HepG2 (cell line): ENCODE data around the gene ABCC1. TPM values are rescaled to one million over a fixed set of nuclear protein-coding genes. Genes with fewer than 3 reads are reported as not detected.

Experiments used
- ATAC-seq: fragments of 200-7000 bp; cut with Tn5 transposase; 3 replicates; pipeline ENCODE4 v1.9.1; 2020; ENCODE audit warnings: mild to moderate bottlenecking, moderate library complexity
- BruUV-seq: library from RNA; stranded (reverse); fragments of 400-500 nt; replicated peaks from 2 replicates; lab custom pipeline; 2021; lab: Mats Ljungman, UMichigan
- CTCF ChIA-PET: fragments of 300-600 bp; formaldehyde crosslinking; extraction: SDS; loops from one replicate; lab custom pipeline; 2021; ENCODE audit warnings: low total read pairs, inconsistent platforms, low intra/inter-chr PET ratio; lab: Yijun Ruan, JAX
- POLR2A ChIA-PET: fragments of 350-600 bp; sonication (Branson Sonifier 250); formaldehyde crosslinking; loops from one replicate; lab custom pipeline; 2020; ENCODE audit warnings: antibody characterized with exemption, inconsistent platforms; lab: Yijun Ruan, JAX
- DNase-seq: peaks from one replicate; pipeline ENCODE4 v3.0.0-alpha.2; 2015; ENCODE audit warnings: low spot score
- FAIRE-seq: peaks from 3 replicates; lab custom pipeline; 2011; peaks lifted over from hg19 to GRCh38; lab: Jason Lieb, UNC
- H2AFZ ChIP-seq: one replicate; pipeline ENCODE4 v1.6.1; 2011; ENCODE audit warnings: low read length, inconsistent platforms
- H3K27ac ChIP-seq: fragments of 300-600 bp; 3 replicates; pipeline ENCODE4 v1.8.0; 2011; ENCODE audit warnings: mixed run types, mild to moderate bottlenecking, mixed read lengths, low read length, inconsistent platforms; ENCODE audit not compliant: insufficient read depth; ENCODE audit errors: extremely low read length
- H3K27me3 ChIP-seq, 2 experiments: fragments of 200-600 bp in 1 of 2; 2 replicates in 1 of 2; 3 replicates in 1 of 2; pipeline versions ENCODE4 v1.6.0 to v1.8.0; 2011; ENCODE audit warnings: low read length in 2 of 2, mild to moderate bottlenecking in 2 of 2, moderate library complexity in 2 of 2, inconsistent platforms in 1 of 2; ENCODE audit not compliant: insufficient read depth in 2 of 2, control insufficient read depth in 1 of 2
- H3K36me3 ChIP-seq, 2 experiments: fragments of 200-600 bp in 1 of 2; replicated peaks in 1 of 2; 2 replicates in 1 of 2; 3 replicates in 1 of 2; pipeline versions ENCODE4 v1.5.1 to v1.8.0; 2011; ENCODE audit warnings: low read length in 2 of 2, inconsistent platforms in 1 of 2; ENCODE audit not compliant: insufficient read depth in 2 of 2, control insufficient read depth in 1 of 2
- H3K4me1 ChIP-seq: 2 replicates; pipeline ENCODE4 v1.5.1; 2012; ENCODE audit warnings: low read length, inconsistent platforms; ENCODE audit not compliant: insufficient read depth
- H3K4me2 ChIP-seq: 2 replicates; pipeline ENCODE4 v1.6.0; 2011; ENCODE audit warnings: low read depth, low read length, inconsistent platforms
- H3K4me3 ChIP-seq, 3 experiments: fragments of 200-600 bp in 1 of 3; sonication (generic), shearing (Covaris generic) in 1 of 3; replicated peaks in 1 of 3; 2 replicates each; pipeline ENCODE4 v1.5.1; 2011 to 2016; ENCODE audit warnings: low read length in 3 of 3, inconsistent platforms in 2 of 3, low read depth in 2 of 3, mild to moderate bottlenecking in 2 of 3, control low read depth in 1 of 3, mixed read lengths in 1 of 3; ENCODE audit not compliant: insufficient read depth in 1 of 3
- H3K79me2 ChIP-seq: one replicate; pipeline ENCODE4 v1.6.1; 2011; ENCODE audit warnings: low read length, inconsistent platforms; ENCODE audit not compliant: insufficient read depth
- H3K9ac ChIP-seq: 2 replicates; pipeline ENCODE4 v1.6.0; 2011; ENCODE audit warnings: mild to moderate bottlenecking, low read depth, low read length, inconsistent platforms; ENCODE audit not compliant: insufficient read depth
- H3K9me3 ChIP-seq: 2 replicates; pipeline ENCODE4 v1.5.1; 2012; ENCODE audit warnings: mild to moderate bottlenecking, low read length
- H4K20me1 ChIP-seq: 2 replicates; pipeline ENCODE4 v1.6.0; 2011; ENCODE audit warnings: inconsistent platforms, mild to moderate bottlenecking, low read length, moderate library complexity; ENCODE audit not compliant: insufficient read depth
- CEBPB ChIP-seq: IDR thresholded peaks from 2 replicates; pipeline ENCODE4 v1.6.1; 2011; ENCODE audit warnings: low read depth, low read length, improper control_type of control experiment, borderline replicate concordance
- CEBPG ChIP-seq: IDR thresholded peaks from 2 replicates; pipeline ENCODE4 v1.6.1; 2016
- GATA4 ChIP-seq: sonication (generic); IDR thresholded peaks from 2 replicates; pipeline ENCODE4 v1.6.1; 2016; ENCODE audit warnings: antibody characterized with exemption, low read depth, borderline replicate concordance
- GTF3A ChIP-seq: sonication (generic); formaldehyde crosslinking; conservative IDR thresholded peaks from 2 replicates; pipeline ENCODE4 v1.4.0; 2020; ENCODE audit warnings: mild to moderate bottlenecking, missing genetic modification reagents
- HCFC1 ChIP-seq: fragments of 150-350 bp; IDR thresholded peaks from 2 replicates; pipeline ENCODE4 v1.6.1; 2014; ENCODE audit warnings: low read depth, low read length
- HES4 ChIP-seq: sonication (generic); formaldehyde crosslinking; IDR thresholded peaks from 2 replicates; pipeline ENCODE4 v1.9.0; 2021; ENCODE audit warnings: mild to moderate bottlenecking, missing genetic modification reagents, borderline replicate concordance
- HMG20B ChIP-seq: conservative IDR thresholded peaks from 2 replicates; pipeline ENCODE4 v1.6.1; 2016; ENCODE audit warnings: missing genetic modification reagents, missing compliant biosample characterization
- JUNB ChIP-seq: sonication (generic); formaldehyde crosslinking; IDR thresholded peaks from 2 replicates; pipeline ENCODE4 v1.8.0; 2022; ENCODE audit warnings: missing genetic modification reagents, mild to moderate bottlenecking, borderline replicate concordance
- LBX2 ChIP-seq: sonication (generic); formaldehyde crosslinking; IDR thresholded peaks from 2 replicates; pipeline ENCODE4 v1.5.0; 2020; ENCODE audit warnings: missing genetic modification reagents, mild to moderate bottlenecking, borderline replicate concordance
- RAD21 ChIP-seq: fragments of 450-650 bp; formaldehyde crosslinking; IDR thresholded peaks from 2 replicates; pipeline ENCODE4 v1.5.0; 2020; ENCODE audit warnings: mild to moderate bottlenecking
- SMC3 ChIP-seq: IDR thresholded peaks from 2 replicates; pipeline ENCODE4 v1.6.1; 2011; ENCODE audit warnings: low read length, improper control_type of control experiment
- TSC22D2 ChIP-seq: sonication (generic); formaldehyde crosslinking; IDR thresholded peaks from 2 replicates; pipeline ENCODE4 v1.5.1; 2020; ENCODE audit warnings: missing genetic modification reagents, mild to moderate bottlenecking, borderline replicate concordance
- ZBTB14 ChIP-seq: sonication (generic); formaldehyde crosslinking; IDR thresholded peaks from 2 replicates; pipeline ENCODE4 v1.4.0; 2020; ENCODE audit warnings: missing genetic modification reagents
- ZNF143 ChIP-seq: sonication (generic); formaldehyde crosslinking; IDR thresholded peaks from 2 replicates; pipeline ENCODE4 v1.4.0; 2020; ENCODE audit warnings: missing genetic modification reagents
- ZNF276 ChIP-seq: sonication (generic); formaldehyde crosslinking; IDR thresholded peaks from 2 replicates; pipeline ENCODE4 v1.4.0; 2020; ENCODE audit warnings: mild to moderate bottlenecking, low read depth, missing genetic modification reagents
- ZNF350 ChIP-seq: sonication (generic); formaldehyde crosslinking; IDR thresholded peaks from 2 replicates; pipeline ENCODE4 v1.4.0; 2020; ENCODE audit warnings: mild to moderate bottlenecking, low read depth, missing genetic modification reagents, borderline replicate concordance
- WGBS: methylation state at CpG from one replicate; pipeline ENCODE4 v1.1.6; 2017; ENCODE audit warnings: low lambda C conversion rate; 5-methylcytosine and 5-hydroxymethylcytosine counted together
- in situ Hi-C: cut with HindIII; loops from 2 replicates; pipeline ENCODE4 v1.10.0; 2017; ENCODE audit warnings: low pct_unique_long_range_greater_than_20kb; ENCODE audit not compliant: extremely low pct_ligation_motif_present
- intact Hi-C: fragments of 100-400 bp; cut with micrococcal nuclease; formaldehyde crosslinking; loops from one replicate; pipeline ENCODE4 v1.10.0; 2022; ENCODE audit not compliant: unreplicated experiment
- polyA plus RNA-seq, 8 experiments: library from polyadenylated mRNA; depleted of rRNA in 3 of 8; stranded (reverse) in 7 of 8; unstranded in 1 of 8; fragments of >200 nt; fragmentation: Illumina TruSeq in 4 of 8; extraction: Trizol in 4 of 8; gene quantifications; 2 replicates each; pipeline versions ENCODE4 v1.2.1 to v1.2.3, GENCODE V29; 2011 to 2016; ENCODE audit warnings: low read depth in 4 of 8, missing spikeins in 1 of 8, mixed read lengths in 1 of 8; ENCODE audit not compliant: insufficient read depth in 1 of 8
- total RNA-seq, 5 experiments: library from RNA; depleted of rRNA; stranded (reverse); fragments of >200 nt; fragmentation: Illumina TruSeq; extraction: Trizol; gene quantifications; 2 replicates each; pipeline ENCODE4 v1.2.3, GENCODE V29; 2016; ENCODE audit warnings: low read depth in 1 of 5
- TF ChIP-seq, protein P1 (sequence below): sonication (generic); formaldehyde crosslinking; conservative IDR thresholded peaks from 2 replicates; pipeline ENCODE4 v1.4.0; 2020; ENCODE audit warnings: missing genetic modification reagents
- TF ChIP-seq, protein P2 (sequence below): IDR thresholded peaks from 2 replicates; pipeline ENCODE4 v1.6.1; 2012; ENCODE audit warnings: low read depth, low read length, improper control_type of control experiment

ABCC1 gene
- total and polyA plus RNA-seq, 2 of the 13 experiments (the other 11 are each of a cell fraction or from before 2014, with no cell fraction given) = 13.0 to 30.6 TPM

DNA sequence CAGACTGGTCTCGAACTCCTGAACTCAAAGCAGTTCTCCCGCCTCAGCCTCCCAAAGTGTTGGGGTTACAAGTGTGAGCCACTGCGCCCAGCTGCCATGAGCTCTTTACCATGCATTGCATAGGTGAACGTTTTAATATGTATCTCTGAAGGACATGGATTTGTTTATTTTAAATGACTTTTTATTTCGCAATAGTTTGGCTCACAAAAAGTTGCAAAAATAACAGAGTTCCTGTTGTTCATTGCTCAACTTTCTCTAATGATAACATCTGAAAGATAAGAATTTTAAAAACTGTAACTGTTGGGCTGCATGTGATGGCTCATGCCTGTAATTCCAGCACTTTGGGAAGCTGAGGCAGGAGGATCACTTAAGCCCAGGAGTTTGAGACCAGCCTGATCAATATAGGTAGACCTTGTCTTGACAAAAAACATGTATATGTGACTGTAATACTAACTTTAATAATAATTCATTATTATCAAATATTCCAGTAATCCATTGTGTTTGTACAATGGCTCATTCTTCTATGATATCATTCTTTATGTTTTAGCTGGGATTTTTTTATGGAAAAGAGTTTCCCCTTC lies 80.1 kb downstream of the ABCC1 start:
- peaks cover 15 to 49% of the 10 kb centered on the region in 2 experiments for H3K36me3 ChIP-seq
- H3K27me3 ChIP-seq = no peaks in the 10 kb centered on the region
- ATAC-seq (no peak), FAIRE-seq (no peak), DNase-seq (no peak)
- no peak overlapping the region for H3K27ac ChIP-seq
- ChIA-PET POLR2A (interaction anchor here (1.2 kb wide), 1 partner anchor 141 kb away, joined by 6 read pairs; the partner anchor contains the start of gene CEP20), CTCF (no interaction called here)
- no peaks in the 10 kb centered on the region for H3K4me1 ChIP-seq
- TF ChIP-seq CEBPG (CRISPR knock-in tag) (peak; percentile 52; the same call in 1 of the 2 replicates), GATA4 (no peak), LBX2 (CRISPR knock-in tag) (no peak), ZNF350 (CRISPR knock-in tag) (no peak), GTF3A (CRISPR knock-in tag) (no peak), ZBTB14 (CRISPR knock-in tag) (no peak), HES4 (CRISPR knock-in tag) (no peak), HCFC1 (no peak), CEBPB (peak; percentile 96), TSC22D2 (no peak), SMC3 (peak; percentile 24; the same call in 1 of the 2 replicates), ZNF143 (CRISPR knock-in tag) (no peak), RAD21 (no peak), ZNF276 (no peak), HMG20B (no peak), JUNB (CRISPR knock-in tag) (no peak)
- TF ChIP-seq, protein P1, sequence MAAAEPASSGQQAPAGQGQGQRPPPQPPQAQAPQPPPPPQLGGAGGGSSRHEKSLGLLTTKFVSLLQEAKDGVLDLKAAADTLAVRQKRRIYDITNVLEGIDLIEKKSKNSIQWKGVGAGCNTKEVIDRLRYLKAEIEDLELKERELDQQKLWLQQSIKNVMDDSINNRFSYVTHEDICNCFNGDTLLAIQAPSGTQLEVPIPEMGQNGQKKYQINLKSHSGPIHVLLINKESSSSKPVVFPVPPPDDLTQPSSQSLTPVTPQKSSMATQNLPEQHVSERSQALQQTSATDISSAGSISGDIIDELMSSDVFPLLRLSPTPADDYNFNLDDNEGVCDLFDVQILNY = no peak
- TF ChIP-seq, protein P2, sequence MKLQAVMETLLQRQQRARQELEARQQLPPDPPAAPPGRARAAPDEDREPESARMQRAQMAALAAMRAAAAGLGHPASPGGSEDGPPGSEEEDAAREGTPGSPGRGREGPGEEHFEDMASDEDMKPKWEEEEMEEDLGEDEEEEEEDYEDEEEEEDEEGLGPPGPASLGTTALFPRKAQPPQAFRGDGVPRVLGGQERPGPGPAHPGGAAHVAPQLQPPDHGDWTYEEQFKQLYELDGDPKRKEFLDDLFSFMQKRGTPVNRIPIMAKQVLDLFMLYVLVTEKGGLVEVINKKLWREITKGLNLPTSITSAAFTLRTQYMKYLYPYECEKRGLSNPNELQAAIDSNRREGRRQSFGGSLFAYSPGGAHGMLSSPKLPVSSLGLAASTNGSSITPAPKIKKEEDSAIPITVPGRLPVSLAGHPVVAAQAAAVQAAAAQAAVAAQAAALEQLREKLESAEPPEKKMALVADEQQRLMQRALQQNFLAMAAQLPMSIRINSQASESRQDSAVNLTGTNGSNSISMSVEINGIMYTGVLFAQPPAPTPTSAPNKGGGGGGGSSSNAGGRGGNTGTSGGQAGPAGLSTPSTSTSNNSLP = no peak
- WGBS = 84% methylated on average over 5 of the region's 5 CpGs
- H3K4me2 ChIP-seq = no peak overlapping the region
- H3K9me3 ChIP-seq = no peaks in the 10 kb centered on the region
- H3K4me3 ChIP-seq = no peak overlapping the region
- H4K20me1 ChIP-seq = no peaks in the 10 kb centered on the region
- intact Hi-C loops (no loop called here), in situ Hi-C loops (no loop called here)
- no peaks in the 10 kb centered on the region for H3K79me2 ChIP-seq
- no peak overlapping the region for H3K9ac ChIP-seq
- BruUV-seq = no TSS peak
- no peak overlapping the region for H2AFZ ChIP-seq
